Ureter (tissue), 1 donor: Measurements from ENCODE around the gene STXBP3. TPM values are rescaled to one million over a fixed set of nuclear protein-coding genes. Genes with fewer than 3 reads are reported as not detected.

Source experiments
- DNase-seq: peaks from one replicate; pipeline ENCODE4 v3.0.0-alpha.2; 2020; ENCODE audit warnings: low spot score
- total RNA-seq: library from RNA; stranded (reverse); gene quantifications from one replicate; pipeline ENCODE4 v1.2.4, GENCODE V29; 2023
- donor health status: DM: yes; HTN: yes; CAD: no.

The STXBP3 gene
- total RNA-seq, 1 donor from 2014 or later, result 59.3 TPM

DNA sequence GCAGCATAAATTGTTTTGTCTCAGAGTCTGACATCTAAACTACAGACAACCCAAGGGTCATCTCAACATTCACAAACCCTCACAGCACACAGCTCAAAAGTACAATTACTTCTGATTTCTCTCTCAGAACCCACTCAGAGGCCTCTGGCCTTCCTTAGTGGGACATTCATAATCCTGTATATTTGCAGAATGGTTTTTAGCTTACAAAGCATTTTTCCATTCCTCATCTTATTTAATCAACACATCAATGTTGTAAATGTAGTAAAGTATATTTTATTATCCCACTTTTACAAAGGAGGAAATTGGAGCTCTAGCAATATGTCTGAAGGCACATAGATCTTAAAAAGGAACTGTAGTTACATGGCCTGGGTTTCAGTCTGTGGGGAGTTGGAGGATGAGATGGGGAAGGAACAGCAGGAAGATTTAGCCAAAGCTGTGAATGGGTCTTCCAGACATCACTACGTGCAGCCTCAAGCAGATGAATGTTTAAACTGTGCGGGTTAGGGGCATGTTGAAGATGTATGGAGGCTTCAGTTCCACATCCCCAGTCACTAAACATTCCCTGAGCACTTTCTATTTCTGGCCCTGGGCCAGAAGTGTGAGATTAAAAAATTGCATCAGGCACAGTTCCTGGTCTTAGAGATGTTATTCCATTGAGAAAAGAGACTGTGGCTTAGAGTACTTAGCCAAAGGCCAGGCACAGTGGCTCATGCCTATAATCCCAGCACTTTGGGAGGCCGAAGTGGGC, 97.1 kb downstream of the STXBP3 start:
- DNase-seq, result no peak

DNA sequence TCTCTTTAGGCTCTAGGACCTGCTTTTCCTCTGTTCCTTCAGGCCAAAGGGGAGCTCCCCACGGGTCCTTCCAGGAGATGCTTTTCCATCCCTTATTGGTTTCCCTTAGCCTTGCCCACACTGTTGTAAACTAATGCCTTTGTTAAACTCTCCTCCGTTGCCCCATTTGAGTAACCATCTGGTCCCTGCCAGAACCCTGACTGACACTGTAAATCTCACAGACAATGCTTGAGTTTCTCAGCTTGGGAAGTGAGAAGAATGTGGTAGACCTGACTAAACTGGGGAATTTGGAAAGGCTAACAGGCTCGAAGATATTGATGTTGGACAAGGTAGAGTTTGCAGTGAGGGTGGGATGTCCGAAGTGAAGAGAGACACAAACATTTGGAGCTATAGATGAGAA, 99.0 kb downstream of the STXBP3 start:
- DNase-seq, result no peak

DNA sequence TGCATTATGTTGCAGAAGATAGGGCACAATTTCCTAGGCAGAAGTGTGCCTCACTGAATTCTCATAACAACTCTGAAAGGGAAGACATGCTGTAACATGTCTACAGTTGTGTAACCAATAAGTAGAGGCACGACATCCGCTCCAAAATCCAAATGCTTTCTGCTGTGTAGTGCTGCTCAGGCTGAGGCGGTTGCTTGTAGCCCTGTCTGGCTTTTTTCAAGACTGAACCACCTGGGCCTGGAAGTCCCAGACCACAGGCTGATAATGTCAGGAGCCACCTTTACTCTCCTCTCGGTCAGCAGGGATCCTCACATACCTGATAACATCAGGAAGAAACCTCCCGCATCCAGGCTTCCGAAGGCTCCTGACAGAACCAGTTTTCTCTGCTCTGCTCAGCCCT, 99.5 kb downstream of the STXBP3 start:
- DNase-seq, result peak; percentile 55

DNA sequence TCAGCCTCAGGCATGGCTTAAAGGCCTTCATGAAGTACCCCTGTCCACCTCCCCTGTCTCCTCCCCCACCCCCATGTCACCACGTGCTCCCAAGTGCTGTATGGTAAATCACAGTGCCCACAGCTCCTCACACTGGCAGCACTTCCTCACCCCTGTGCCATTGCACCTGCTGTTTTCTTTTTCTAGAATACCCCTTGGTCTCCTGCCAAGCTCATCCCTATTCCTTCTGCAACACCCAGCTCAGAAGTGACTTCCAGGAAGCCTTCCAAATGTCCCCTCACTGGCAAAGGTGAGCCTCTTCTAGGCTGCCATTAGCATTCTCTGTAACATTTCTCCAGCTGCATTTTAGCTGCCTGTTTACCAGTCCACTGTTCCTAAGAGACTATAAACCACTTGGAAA, 101.0 kb downstream of the STXBP3 start:
- no peak for DNase-seq

DNA sequence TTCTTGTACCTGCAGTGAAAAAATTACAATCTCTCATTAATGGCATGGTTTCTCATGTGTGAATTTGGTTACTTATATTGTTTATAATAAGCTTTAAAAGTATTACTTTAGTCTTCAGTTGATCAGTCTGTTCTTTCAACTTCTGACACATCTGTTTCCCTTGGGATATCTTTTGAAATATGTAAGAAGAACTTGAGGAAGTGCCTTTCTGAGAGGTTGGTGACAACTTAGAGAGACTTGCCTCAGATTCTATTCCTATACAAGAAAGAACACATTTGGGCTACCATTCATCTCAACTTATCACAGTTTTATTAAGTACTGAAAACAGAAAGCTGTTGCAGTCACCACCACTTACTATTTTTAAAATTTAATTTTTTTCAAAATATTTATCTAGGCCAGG, 102.3 kb downstream of the STXBP3 start:
- no peak for DNase-seq

DNA sequence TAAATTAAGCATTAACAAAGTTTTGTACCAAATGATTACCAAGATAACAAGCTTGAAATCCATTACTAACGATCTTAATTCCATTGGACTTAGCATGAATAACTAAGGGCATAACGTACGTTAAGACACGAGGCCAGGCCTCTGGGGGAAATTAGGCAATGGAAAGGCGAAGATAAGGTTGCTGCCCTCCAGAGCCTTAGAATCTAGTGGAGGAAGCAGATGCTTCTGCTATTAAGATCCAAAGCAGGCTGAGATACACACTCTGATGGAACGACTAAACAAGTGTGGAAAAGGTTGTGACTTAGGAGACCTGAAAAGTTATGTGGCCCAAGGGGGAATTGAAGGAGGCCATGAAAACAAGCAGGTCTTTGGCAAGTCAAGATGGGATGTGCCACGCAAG, 104.5 kb downstream of the STXBP3 start:
- DNase-seq, result no peak

DNA sequence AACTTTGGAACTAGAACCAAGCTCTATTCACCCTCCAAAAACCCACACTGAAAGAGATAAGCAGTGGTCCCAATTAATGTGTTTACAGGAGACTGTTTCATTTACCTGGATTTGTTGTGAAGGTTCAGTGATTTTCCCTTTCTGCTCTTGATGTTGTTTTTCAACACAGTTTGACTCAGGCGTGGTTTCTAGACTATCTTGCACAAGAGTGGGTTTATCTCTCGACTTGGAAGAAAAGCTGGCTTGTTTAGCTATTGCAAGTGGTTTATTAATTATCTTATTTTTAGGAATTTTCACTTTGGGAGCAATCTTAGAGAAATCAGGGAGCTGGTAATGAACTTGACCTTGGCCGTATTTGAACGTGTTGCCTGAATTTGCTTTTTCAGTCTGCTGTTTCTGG, 105.1 kb downstream of the STXBP3 start:
- DNase-seq, result no peak

DNA sequence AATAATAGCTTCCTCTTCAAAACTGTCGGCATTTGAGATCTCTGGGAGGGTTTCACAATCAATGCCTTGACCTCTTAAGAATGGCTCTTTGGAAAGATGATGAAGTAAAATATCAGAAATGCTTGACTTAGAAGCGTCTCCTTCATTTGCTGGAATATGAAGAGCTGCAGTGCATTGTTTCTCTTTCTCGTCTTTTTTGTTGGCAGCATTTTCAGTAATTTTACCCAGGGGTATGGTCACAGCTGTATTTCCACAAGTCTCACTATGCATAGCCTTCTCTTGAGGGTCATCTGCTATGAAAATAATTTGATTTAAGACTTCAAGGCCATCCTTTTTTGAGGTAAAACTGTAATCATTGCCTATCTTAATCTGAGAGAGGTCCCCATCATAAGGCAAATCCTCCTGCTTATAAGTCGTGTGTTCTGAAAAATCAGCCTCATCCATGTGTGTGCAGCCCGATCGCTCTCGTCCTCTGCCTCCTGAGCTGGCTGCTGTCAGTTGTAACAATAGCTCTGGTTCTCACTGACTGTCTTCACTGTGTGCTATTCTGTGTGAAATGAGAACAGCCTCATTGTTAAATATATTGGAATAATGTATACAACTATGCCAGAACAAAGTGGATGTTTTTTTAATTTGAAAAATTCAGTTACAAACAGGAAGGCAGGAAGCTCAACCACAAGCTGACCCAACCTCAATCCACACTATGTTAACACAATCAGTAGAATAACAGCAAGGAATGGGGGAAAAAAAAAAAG, 105.9 kb downstream of the STXBP3 start:
- DNase-seq, result no peak

DNA sequence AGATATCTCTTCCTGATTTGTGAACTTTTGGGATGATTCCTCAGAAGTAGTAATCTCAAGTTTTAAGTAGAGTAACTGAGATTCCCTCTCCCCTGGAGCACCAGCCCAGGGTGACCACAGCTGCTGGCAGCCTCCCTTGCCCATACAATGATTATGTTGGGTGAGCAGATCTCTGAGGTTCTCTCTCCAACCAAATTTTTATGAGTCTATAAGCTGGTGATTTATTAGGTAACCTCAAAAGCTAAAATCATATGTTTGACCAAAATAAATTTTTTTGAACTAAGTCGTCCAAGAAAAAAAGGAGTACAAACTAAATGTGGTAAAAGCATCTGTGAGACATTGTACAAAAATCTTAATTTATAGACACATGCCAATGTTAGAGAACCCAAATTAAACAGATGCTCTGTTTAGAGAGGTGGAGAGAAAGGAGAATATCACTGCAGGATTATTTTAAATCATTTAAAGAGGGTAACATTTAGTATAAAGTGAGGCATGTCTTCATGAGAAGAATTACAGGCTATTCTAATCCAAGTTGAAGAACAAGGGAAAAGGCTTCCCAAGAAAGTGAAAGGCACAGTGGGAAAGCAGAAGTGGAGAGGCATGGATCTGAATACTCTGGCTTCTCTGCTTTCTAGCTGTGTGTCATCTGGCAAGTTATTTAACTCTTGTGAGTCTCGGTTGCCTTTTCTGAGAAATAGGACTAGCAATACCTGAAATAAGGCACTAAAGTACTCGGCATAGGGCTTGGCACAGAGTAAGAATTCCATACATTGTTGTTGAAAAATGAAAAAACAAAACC, 107.9 kb downstream of the STXBP3 start:
- DNase-seq, result no peak

DNA sequence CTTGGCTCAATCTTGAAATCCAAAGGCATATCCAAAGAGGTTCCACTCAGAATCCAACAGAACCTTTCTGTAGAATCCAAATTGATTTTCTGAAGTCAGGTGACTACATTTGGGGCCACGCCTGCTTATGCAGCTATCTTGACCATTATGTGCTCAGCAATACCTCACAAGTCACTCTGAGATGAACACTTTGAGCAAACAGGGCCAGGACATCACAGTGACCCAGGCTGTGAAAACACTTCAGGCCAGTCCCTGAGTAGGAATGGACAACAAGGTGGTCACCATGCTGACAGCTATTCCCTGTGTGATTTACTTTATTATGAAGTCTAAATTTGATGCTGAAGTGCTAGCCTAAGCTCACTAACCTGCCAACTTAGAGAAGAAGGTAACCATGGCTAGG, 110.5 kb downstream of the STXBP3 start, which contains the start of gene AKNAD1:
Gene AKNAD1, minus strand, starts transcription at position 101 of the 400 bp plus-strand sequence. CDS start 4,430 bp downstream, outside the sequence.
- no peak for DNase-seq

DNA sequence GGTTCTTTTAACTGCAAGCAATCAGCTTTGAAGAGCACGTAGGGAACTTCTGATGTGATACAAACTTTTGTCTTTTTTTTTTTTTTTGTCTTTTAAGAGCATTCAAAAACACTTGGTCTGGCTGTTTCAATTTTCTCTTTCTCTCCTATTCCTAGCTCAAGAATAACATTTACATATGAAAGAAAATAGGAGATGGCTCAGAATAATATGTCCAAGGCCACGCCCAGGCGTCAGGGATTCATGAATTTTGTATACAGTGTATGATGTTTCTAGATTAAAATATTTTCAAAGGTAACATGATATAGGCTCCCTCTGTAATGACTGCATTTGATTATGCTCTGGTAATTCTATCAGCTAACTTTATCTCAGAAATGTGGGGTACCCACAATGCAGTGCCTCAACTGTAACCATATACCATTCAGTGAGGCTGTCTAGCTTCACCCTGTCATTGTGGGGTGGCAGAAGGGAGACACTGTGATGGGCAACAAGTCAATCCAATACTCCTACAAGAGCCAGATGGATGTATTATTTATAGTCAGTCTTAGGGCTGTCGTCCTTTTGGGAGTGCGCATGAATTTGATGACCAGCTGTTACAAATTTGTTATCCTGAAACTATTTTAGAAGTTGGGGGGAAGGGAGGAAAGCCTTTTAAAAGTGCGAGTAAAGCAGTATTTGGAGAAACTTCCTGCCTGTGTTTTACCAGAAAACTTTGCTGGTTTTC, 111.9 kb downstream of the STXBP3 start:
- no peak for DNase-seq

Other genes starting within 250 kb of the STXBP3 start
- gene EEIG2, start 186.6 kb upstream of the STXBP3 start, total RNA-seq, result 24.1 TPM
- 8.8 TPM for gene HENMT1, start 85.6 kb upstream of the STXBP3 start, total RNA-seq
- gene PRPF38B, start 54.4 kb upstream of the STXBP3 start, total RNA-seq, result 48.9 TPM
- not detected for gene FNDC7, start 33.8 kb upstream of the STXBP3 start, total RNA-seq
- gene AKNAD1, start 110.4 kb downstream of the STXBP3 start, total RNA-seq, result not detected
- 14.4 TPM for gene GPSM2, start 130.3 kb downstream of the STXBP3 start, total RNA-seq
- 43.2 TPM for gene CLCC1, start 216.8 kb downstream of the STXBP3 start, total RNA-seq